Measurements from ENCODE around the gene RPF1.
"Not testable (repeated sequence)": the region's sequence is repeated elsewhere in the genome, so short reads cannot be mapped to it uniquely, and the experiment has no call there.

The RPF1 gene

DNA sequence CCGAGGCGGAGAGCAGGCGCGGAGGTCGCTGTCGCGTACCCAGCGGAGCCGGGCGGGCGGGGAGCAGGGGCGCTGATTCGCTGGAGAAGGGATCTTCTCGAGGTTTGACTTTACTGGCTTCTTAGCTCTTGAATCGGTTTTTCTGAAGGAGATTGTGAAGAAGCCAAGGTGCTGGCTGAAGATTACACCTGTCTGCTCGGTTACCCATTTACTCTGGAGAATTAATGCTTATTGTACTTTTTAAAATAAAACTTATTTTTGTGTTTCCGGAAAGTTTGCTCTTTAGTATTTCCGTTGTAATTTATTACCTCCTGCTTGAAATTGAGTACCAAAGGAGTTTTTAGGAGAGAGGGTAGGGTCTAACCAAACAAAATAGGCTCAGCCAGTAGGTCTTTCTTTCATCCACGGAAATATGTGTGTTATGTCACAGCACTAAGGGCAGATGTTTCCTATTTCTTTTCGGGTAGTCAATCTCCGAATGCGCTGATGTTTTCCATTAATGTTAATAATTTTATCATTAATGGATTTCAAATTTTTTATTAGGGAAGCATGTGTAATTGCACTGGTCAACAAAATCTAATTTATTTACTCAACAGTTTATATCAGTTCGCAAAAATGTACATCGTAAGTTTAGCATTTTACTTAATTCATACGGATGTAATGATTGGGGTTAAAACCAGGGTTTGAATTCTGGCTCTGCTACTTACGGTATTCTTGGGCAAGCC, 27.8 kb downstream of the RPF1 start:
- no peak for ATAC-seq
- no peak for TF ChIP-seq BACH2 (CRISPR knock-in tag; IDR thresholded peaks at IDR 0.05; ENCODE audit: borderline replicate concordance)
- no peak for TF ChIP-seq RARB (CRISPR knock-in tag; IDR thresholded peaks at IDR 0.05)
- TF ChIP-seq, protein P1, sequence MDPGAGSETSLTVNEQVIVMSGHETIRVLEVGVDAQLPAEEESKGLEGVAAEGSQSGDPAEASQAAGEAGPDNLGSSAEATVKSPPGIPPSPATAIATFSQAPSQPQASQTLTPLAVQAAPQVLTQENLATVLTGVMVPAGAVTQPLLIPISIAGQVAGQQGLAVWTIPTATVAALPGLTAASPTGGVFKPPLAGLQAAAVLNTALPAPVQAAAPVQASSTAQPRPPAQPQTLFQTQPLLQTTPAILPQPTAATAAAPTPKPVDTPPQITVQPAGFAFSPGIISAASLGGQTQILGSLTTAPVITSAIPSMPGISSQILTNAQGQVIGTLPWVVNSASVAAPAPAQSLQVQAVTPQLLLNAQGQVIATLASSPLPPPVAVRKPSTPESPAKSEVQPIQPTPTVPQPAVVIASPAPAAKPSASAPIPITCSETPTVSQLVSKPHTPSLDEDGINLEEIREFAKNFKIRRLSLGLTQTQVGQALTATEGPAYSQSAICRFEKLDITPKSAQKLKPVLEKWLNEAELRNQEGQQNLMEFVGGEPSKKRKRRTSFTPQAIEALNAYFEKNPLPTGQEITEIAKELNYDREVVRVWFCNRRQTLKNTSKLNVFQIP (CRISPR knock-in tag; IDR thresholded peaks at IDR 0.05; ENCODE audit: borderline replicate concordance, low read depth): no peak
- TF ChIP-seq, protein P2, sequence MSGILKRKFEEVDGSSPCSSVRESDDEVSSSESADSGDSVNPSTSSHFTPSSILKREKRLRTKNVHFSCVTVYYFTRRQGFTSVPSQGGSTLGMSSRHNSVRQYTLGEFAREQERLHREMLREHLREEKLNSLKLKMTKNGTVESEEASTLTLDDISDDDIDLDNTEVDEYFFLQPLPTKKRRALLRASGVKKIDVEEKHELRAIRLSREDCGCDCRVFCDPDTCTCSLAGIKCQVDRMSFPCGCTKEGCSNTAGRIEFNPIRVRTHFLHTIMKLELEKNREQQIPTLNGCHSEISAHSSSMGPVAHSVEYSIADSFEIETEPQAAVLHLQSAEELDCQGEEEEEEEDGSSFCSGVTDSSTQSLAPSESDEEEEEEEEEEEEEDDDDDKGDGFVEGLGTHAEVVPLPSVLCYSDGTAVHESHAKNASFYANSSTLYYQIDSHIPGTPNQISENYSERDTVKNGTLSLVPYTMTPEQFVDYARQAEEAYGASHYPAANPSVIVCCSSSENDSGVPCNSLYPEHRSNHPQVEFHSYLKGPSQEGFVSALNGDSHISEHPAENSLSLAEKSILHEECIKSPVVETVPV (CRISPR knock-in tag; IDR thresholded peaks at IDR 0.05): no peak
- TF ChIP-seq, protein P3, sequence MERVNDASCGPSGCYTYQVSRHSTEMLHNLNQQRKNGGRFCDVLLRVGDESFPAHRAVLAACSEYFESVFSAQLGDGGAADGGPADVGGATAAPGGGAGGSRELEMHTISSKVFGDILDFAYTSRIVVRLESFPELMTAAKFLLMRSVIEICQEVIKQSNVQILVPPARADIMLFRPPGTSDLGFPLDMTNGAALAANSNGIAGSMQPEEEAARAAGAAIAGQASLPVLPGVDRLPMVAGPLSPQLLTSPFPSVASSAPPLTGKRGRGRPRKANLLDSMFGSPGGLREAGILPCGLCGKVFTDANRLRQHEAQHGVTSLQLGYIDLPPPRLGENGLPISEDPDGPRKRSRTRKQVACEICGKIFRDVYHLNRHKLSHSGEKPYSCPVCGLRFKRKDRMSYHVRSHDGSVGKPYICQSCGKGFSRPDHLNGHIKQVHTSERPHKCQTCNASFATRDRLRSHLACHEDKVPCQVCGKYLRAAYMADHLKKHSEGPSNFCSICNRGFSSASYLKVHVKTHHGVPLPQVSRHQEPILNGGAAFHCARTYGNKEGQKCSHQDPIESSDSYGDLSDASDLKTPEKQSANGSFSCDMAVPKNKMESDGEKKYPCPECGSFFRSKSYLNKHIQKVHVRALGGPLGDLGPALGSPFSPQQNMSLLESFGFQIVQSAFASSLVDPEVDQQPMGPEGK (CRISPR knock-in tag; IDR thresholded peaks at IDR 0.05; ENCODE audit: borderline replicate concordance): no peak
- no peak for TF ChIP-seq ZFP3 (CRISPR knock-in tag; IDR thresholded peaks at IDR 0.05)

DNA sequence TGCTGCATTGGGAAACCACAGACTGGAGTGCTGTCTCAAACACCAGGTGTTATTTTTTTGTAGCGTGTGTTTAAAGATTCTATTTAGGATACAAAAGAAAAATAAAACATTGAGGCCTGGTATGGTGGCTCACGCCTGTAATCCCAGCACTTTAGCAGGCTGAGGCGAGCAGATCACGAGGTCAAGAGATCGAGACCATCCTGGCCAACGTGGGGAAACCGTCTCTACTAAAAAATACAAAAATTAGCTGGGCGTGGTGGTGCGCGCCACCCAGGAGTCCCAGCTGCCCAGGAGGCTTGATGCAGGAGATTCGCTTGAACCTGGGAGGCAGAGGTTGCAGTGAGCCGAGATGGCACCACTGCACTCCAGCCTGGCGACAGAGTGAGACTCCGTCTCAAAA, 28.8 kb downstream of the RPF1 start:
- ATAC-seq: not testable (repeated sequence)

DNA sequence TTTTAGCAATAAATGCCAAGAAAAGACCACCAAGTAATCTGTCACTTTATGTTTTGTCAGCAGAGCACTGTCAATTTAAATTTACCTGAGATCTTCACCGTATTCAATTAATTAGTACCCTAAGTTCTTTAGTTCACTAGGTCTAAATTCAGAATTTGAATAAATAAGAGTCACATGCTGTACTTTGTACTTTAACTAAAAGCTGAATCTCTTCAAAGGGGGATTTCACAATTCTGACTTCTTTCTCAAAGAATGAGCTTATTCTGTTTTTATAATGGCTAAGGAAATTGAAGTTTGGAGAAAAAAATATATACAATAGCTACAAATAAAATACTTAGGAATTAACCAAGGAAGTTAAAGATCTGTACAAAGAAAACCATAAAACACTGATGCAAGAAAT, 29.4 kb downstream of the RPF1 start:
- TF ChIP-seq, protein P4, sequence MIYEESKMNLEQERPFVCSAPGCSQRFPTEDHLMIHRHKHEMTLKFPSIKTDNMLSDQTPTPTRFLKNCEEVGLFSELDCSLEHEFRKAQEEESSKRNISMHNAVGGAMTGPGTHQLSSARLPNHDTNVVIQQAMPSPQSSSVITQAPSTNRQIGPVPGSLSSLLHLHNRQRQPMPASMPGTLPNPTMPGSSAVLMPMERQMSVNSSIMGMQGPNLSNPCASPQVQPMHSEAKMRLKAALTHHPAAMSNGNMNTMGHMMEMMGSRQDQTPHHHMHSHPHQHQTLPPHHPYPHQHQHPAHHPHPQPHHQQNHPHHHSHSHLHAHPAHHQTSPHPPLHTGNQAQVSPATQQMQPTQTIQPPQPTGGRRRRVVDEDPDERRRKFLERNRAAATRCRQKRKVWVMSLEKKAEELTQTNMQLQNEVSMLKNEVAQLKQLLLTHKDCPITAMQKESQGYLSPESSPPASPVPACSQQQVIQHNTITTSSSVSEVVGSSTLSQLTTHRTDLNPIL (CRISPR knock-in tag; IDR thresholded peaks at IDR 0.05; ENCODE audit: low read depth): no peak
- TF ChIP-seq, protein P2 (CRISPR knock-in tag; IDR thresholded peaks at IDR 0.05): no peak
- TF ChIP-seq TCF4 (CRISPR knock-in tag; IDR thresholded peaks at IDR 0.05; ENCODE audit: borderline replicate concordance): no peak
- TF ChIP-seq ZNF8 (CRISPR knock-in tag; IDR thresholded peaks at IDR 0.05): no peak
- no peak for TF ChIP-seq ZFP30 (CRISPR knock-in tag; IDR thresholded peaks at IDR 0.05)
- no peak for TF ChIP-seq PPARA (CRISPR knock-in tag; IDR thresholded peaks at IDR 0.05; ENCODE audit: borderline replicate concordance)
- TF ChIP-seq CSDC2 (CRISPR knock-in tag; IDR thresholded peaks at IDR 0.05): no peak
- TF ChIP-seq OSR1 (CRISPR knock-in tag; IDR thresholded peaks at IDR 0.05): no peak
- no peak for TF ChIP-seq ZNF565 (CRISPR knock-in tag; conservative IDR thresholded peaks at IDR 0.05; ENCODE audit: low read depth)
- no peak for ATAC-seq

DNA sequence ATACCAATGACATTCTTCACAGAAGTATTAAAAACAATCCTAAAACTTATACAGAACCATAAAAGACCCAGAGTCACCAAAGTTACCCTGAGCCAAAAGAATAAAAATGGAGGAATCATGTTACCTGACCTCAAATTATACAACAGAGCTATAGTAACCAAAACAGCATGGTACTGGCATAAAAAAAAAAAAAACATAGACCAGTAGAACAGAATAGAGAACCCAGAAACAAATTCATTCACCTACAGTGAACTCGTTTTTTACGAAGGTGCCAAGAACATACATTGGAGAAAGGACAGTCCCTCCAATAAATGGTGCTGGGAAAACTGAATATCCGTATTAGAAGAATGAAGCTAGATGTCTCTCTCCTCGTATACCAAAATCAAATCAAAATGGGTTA, 30.0 kb downstream of the RPF1 start:
- ATAC-seq: no peak
- TF ChIP-seq CSDC2 (CRISPR knock-in tag; IDR thresholded peaks at IDR 0.05) (no peak), ZNF565 (CRISPR knock-in tag; conservative IDR thresholded peaks at IDR 0.05; ENCODE audit: low read depth) (no peak), ZNF8 (CRISPR knock-in tag; IDR thresholded peaks at IDR 0.05) (no peak), RARB (CRISPR knock-in tag; IDR thresholded peaks at IDR 0.05) (no peak), TCF4 (CRISPR knock-in tag; IDR thresholded peaks at IDR 0.05; ENCODE audit: borderline replicate concordance) (no peak), GLIS3 (CRISPR knock-in tag; IDR thresholded peaks at IDR 0.05) (no peak), SNAI2 (CRISPR knock-in tag; IDR thresholded peaks at IDR 0.05) (no peak), ZNF70 (CRISPR knock-in tag; IDR thresholded peaks at IDR 0.05) (no peak), ZFP3 (CRISPR knock-in tag; IDR thresholded peaks at IDR 0.05) (no peak), ZFP30 (CRISPR knock-in tag; IDR thresholded peaks at IDR 0.05) (no peak), ARNTL (CRISPR knock-in tag; IDR thresholded peaks at IDR 0.05; ENCODE audit: borderline replicate concordance, low read depth) (no peak), ZC3H10 (CRISPR knock-in tag; IDR thresholded peaks at IDR 0.05) (no peak)
- TF ChIP-seq, protein P3 (CRISPR knock-in tag; IDR thresholded peaks at IDR 0.05; ENCODE audit: borderline replicate concordance): no peak
- TF ChIP-seq, protein P5, sequence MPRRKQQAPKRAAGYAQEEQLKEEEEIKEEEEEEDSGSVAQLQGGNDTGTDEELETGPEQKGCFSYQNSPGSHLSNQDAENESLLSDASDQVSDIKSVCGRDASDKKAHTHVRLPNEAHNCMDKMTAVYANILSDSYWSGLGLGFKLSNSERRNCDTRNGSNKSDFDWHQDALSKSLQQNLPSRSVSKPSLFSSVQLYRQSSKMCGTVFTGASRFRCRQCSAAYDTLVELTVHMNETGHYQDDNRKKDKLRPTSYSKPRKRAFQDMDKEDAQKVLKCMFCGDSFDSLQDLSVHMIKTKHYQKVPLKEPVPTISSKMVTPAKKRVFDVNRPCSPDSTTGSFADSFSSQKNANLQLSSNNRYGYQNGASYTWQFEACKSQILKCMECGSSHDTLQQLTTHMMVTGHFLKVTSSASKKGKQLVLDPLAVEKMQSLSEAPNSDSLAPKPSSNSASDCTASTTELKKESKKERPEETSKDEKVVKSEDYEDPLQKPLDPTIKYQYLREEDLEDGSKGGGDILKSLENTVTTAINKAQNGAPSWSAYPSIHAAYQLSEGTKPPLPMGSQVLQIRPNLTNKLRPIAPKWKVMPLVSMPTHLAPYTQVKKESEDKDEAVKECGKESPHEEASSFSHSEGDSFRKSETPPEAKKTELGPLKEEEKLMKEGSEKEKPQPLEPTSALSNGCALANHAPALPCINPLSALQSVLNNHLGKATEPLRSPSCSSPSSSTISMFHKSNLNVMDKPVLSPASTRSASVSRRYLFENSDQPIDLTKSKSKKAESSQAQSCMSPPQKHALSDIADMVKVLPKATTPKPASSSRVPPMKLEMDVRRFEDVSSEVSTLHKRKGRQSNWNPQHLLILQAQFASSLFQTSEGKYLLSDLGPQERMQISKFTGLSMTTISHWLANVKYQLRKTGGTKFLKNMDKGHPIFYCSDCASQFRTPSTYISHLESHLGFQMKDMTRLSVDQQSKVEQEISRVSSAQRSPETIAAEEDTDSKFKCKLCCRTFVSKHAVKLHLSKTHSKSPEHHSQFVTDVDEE (CRISPR knock-in tag; IDR thresholded peaks at IDR 0.05): no peak
- TF ChIP-seq, protein P1 (CRISPR knock-in tag; IDR thresholded peaks at IDR 0.05; ENCODE audit: borderline replicate concordance, low read depth): no peak
